Measurements from ENCODE around the gene ARID3C.

DNA sequence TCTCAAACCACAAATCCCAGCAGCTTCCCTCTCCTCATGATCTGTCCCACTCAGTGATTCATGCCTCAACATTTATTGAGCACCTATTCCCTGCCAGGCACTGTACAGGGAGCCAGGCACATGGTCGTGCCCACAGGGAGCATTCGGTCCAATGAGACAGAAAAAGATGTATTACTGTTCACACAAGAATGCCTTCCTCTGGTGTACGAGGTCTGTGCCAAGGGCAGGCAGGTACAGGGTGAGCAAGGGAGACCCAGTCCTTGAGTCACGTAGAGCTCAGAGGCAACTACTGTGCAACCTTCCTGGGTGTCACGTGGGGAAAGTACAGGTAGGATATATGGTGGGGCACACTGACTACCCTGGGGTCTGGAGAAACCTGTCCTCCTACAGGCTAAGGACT is 43.9 kb downstream of the ARID3C start:
- TF ChIP-seq, protein P1, sequence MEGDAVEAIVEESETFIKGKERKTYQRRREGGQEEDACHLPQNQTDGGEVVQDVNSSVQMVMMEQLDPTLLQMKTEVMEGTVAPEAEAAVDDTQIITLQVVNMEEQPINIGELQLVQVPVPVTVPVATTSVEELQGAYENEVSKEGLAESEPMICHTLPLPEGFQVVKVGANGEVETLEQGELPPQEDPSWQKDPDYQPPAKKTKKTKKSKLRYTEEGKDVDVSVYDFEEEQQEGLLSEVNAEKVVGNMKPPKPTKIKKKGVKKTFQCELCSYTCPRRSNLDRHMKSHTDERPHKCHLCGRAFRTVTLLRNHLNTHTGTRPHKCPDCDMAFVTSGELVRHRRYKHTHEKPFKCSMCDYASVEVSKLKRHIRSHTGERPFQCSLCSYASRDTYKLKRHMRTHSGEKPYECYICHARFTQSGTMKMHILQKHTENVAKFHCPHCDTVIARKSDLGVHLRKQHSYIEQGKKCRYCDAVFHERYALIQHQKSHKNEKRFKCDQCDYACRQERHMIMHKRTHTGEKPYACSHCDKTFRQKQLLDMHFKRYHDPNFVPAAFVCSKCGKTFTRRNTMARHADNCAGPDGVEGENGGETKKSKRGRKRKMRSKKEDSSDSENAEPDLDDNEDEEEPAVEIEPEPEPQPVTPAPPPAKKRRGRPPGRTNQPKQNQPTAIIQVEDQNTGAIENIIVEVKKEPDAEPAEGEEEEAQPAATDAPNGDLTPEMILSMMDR (IDR thresholded peaks at IDR 0.05) = no peak
- no peak for TF ChIP-seq POLR2A (IDR thresholded peaks at IDR 0.05)
